Mesenchymal stem cell (in vitro differentiated cells and primary cell): Measurements from ENCODE around the gene DCAF4.

ENCODE experiments used
- DNase-seq: peaks from one replicate; pipeline ENCODE4 v3.0.0-alpha.2; 2013
- H2AFZ ChIP-seq: one replicate; pipeline ENCODE4 v1.6.1; 2013; ENCODE audit warnings: low read depth, mild to moderate bottlenecking, control low read depth, inconsistent platforms, low read length, moderate library complexity
- H2AK5ac ChIP-seq: 2 replicates; pipeline ENCODE4 v1.6.1; 2013; ENCODE audit warnings: low read length, moderate library complexity, mild to moderate bottlenecking, inconsistent platforms; ENCODE audit not compliant: severe bottlenecking
- H2BK120ac ChIP-seq: one replicate; pipeline ENCODE4 v1.6.1; 2013; ENCODE audit warnings: low read depth, mild to moderate bottlenecking, inconsistent platforms, low read length, moderate library complexity
- H2BK12ac ChIP-seq, 2 experiments: one replicate each; pipeline ENCODE4 v1.6.1; 2013; ENCODE audit warnings: inconsistent platforms in 2 of 2, low read length in 2 of 2, mild to moderate bottlenecking in 2 of 2, moderate library complexity in 2 of 2, control low read depth in 1 of 2
- H2BK15ac ChIP-seq: one replicate; pipeline ENCODE4 v1.6.1; 2013; ENCODE audit warnings: mild to moderate bottlenecking, low read depth, inconsistent platforms; ENCODE audit not compliant: poor library complexity, severe bottlenecking
- H2BK5ac ChIP-seq: 2 replicates; pipeline ENCODE4 v1.6.1; 2013; ENCODE audit warnings: low read depth, mild to moderate bottlenecking, low read length, control low read depth, inconsistent platforms; ENCODE audit not compliant: poor library complexity, severe bottlenecking
- H3K14ac ChIP-seq, 2 experiments: one replicate each; pipeline ENCODE4 v1.6.1; 2013; ENCODE audit warnings: inconsistent platforms in 2 of 2, low read length in 2 of 2, control low read depth in 1 of 2, mild to moderate bottlenecking in 1 of 2, moderate library complexity in 1 of 2
- H3K18ac ChIP-seq, 2 experiments: one replicate each; pipeline ENCODE4 v1.6.1; 2013; ENCODE audit warnings: inconsistent platforms in 2 of 2, low read length in 2 of 2, control low read depth in 1 of 2, low read depth in 1 of 2, mild to moderate bottlenecking in 1 of 2
- H3K23ac ChIP-seq, 2 experiments: one replicate each; pipeline ENCODE4 v1.6.1; 2013; ENCODE audit warnings: inconsistent platforms in 2 of 2, low read length in 2 of 2, mild to moderate bottlenecking in 2 of 2, moderate library complexity in 2 of 2, control low read depth in 1 of 2
- H3K27ac ChIP-seq: 2 replicates; pipeline ENCODE4 v1.5.1; 2013; ENCODE audit warnings: mild to moderate bottlenecking, moderate library complexity, low read length, control low read depth, inconsistent platforms; ENCODE audit not compliant: poor library complexity, severe bottlenecking
- H3K27me3 ChIP-seq, 2 experiments: 2 replicates each; pipeline versions ENCODE4 v1.6.1 to v1.7.0; 2013; ENCODE audit warnings: low read length in 2 of 2, mild to moderate bottlenecking in 2 of 2, moderate library complexity in 2 of 2, control low read depth in 1 of 2, inconsistent platforms in 1 of 2; ENCODE audit not compliant: control insufficient read depth in 1 of 2, insufficient read depth in 1 of 2
- H3K36me3 ChIP-seq, 2 experiments: 2 replicates each; pipeline versions ENCODE4 v1.6.1 to v1.7.0; 2013; ENCODE audit warnings: low read length in 2 of 2, control low read depth in 1 of 2, inconsistent platforms in 1 of 2, low read depth in 1 of 2, mild to moderate bottlenecking in 1 of 2; ENCODE audit not compliant: insufficient read depth in 2 of 2, control insufficient read depth in 1 of 2
- H3K4ac ChIP-seq, 2 experiments: one replicate each; pipeline ENCODE4 v1.6.1; 2013; ENCODE audit warnings: inconsistent platforms in 2 of 2, low read length in 2 of 2, mild to moderate bottlenecking in 2 of 2, moderate library complexity in 2 of 2, control low read depth in 1 of 2, low read depth in 1 of 2
- H3K4me1 ChIP-seq: 2 replicates; pipeline ENCODE4 v1.6.1; 2013; ENCODE audit warnings: low read depth, low read length, control low read depth; ENCODE audit not compliant: control insufficient read depth, insufficient read depth
- H3K4me2 ChIP-seq: 2 replicates; pipeline ENCODE4 v1.6.1; 2013; ENCODE audit warnings: low read length, mild to moderate bottlenecking, inconsistent platforms; ENCODE audit not compliant: poor library complexity, severe bottlenecking
- H3K4me3 ChIP-seq, 2 experiments: 2 replicates each; pipeline versions ENCODE4 v1.5.1 to v1.7.0; 2013; ENCODE audit warnings: low read length in 2 of 2, mild to moderate bottlenecking in 2 of 2, control low read depth in 1 of 2, low read depth in 1 of 2; ENCODE audit not compliant: insufficient read depth in 1 of 2
- H3K79me1 ChIP-seq: replicated peaks from 2 replicates; pipeline ENCODE4 v1.6.1; 2013; ENCODE audit warnings: mild to moderate bottlenecking, control low read depth, low read length, inconsistent platforms; ENCODE audit not compliant: poor library complexity, severe bottlenecking
- H3K9ac ChIP-seq: 2 replicates; pipeline ENCODE4 v1.7.0; 2013; ENCODE audit warnings: mild to moderate bottlenecking, low read length, moderate library complexity
- H3K9me3 ChIP-seq: 2 replicates; pipeline ENCODE4 v1.7.0; 2013; ENCODE audit warnings: mild to moderate bottlenecking, low read length; ENCODE audit not compliant: control insufficient read depth
- H4K8ac ChIP-seq: one replicate; pipeline ENCODE4 v1.6.1; 2013; ENCODE audit warnings: inconsistent platforms, mild to moderate bottlenecking, low read length, moderate library complexity
- H4K91ac ChIP-seq: one replicate; pipeline ENCODE4 v1.6.1; 2013; ENCODE audit warnings: mild to moderate bottlenecking, low read length, inconsistent platforms
- WGBS: methylation state at CpG from one replicate; pipeline ENCODE4 v1.1.7; 2013; ENCODE audit warnings: mixed read lengths; 5-methylcytosine and 5-hydroxymethylcytosine counted together

The DCAF4 gene

GRCh38 chr14:72901361-72901760 is 24.9 kb upstream of the DCAF4 start:
- Histone ChIP-seq H2AFZ (no peak overlapping the region), H3K79me1 (peaks cover 3% of the 10 kb centered on the region), H2AK5ac (no peak overlapping the region), H3K18ac (no peak overlapping the region), H3K9me3 (peaks cover 7% of the 10 kb centered on the region), H4K91ac (no peak overlapping the region), H3K4ac (no peak overlapping the region), H3K23ac (no peak overlapping the region), H4K8ac (no peak overlapping the region), H3K14ac (no peak overlapping the region), H3K9ac (no peak overlapping the region), H3K27me3 (no peaks in the 10 kb centered on the region), H3K4me2 (no peak overlapping the region), H2BK120ac (no peak overlapping the region), H2BK15ac (no peak overlapping the region), H3K27ac (no peak overlapping the region), H2BK5ac (no peak overlapping the region), H3K36me3 (no peaks in the 10 kb centered on the region), H2BK12ac (no peak overlapping the region), H3K4me3 (no peak overlapping the region), H3K4me1 (peaks cover 3% of the 10 kb centered on the region)
- WGBS = 82% methylated on average over 3 of the region's 3 CpGs
- no peak for DNase-seq

GRCh38 chr14:72902801-72903530 is 23.3 kb upstream of the DCAF4 start:
- Histone ChIP-seq H2BK120ac (no peak overlapping the region), H2AK5ac (no peak overlapping the region), H3K14ac (no peak overlapping the region), H4K8ac (no peak overlapping the region), H2BK15ac (no peak overlapping the region), H3K36me3 (no peaks in the 10 kb centered on the region), H3K9ac (no peak overlapping the region), H4K91ac (no peak overlapping the region), H3K4me2 (no peak overlapping the region), H2BK12ac (no peak overlapping the region), H3K4me3 (no peak overlapping the region), H3K18ac (no peak overlapping the region), H3K4me1 (peaks cover 9% of the 10 kb centered on the region), H2BK5ac (no peak overlapping the region), H3K27ac (no peak overlapping the region), H3K4ac (no peak overlapping the region), H3K23ac (no peak overlapping the region), H3K9me3 (peaks cover 7% of the 10 kb centered on the region), H3K27me3 (no peaks in the 10 kb centered on the region), H2AFZ (no peak overlapping the region), H3K79me1 (peaks cover 3% of the 10 kb centered on the region)
- WGBS = 85% methylated on average over 3 of the region's 5 CpGs
- no peak for DNase-seq

GRCh38 chr14:72903716-72904115 is 22.5 kb upstream of the DCAF4 start:
- Histone ChIP-seq H3K27me3 (no peaks in the 10 kb centered on the region), H3K27ac (no peak overlapping the region), H2BK120ac (no peak overlapping the region), H3K23ac (no peak overlapping the region), H3K36me3 (no peaks in the 10 kb centered on the region), H4K8ac (no peak overlapping the region), H2BK5ac (no peak overlapping the region), H3K9ac (no peak overlapping the region), H4K91ac (no peak overlapping the region), H3K4me1 (peaks cover 11% of the 10 kb centered on the region), H3K18ac (no peak overlapping the region), H3K4me2 (no peak overlapping the region), H2BK15ac (no peak overlapping the region), H2AK5ac (no peak overlapping the region), H3K4ac (no peak overlapping the region), H3K4me3 (no peak overlapping the region), H3K79me1 (peaks cover 3% of the 10 kb centered on the region), H3K9me3 (peaks cover 7% of the 10 kb centered on the region), H2BK12ac (no peak overlapping the region), H3K14ac (no peak overlapping the region), H2AFZ (no peak overlapping the region)
- no CpG with 5 or more reads among the region's 1 CpG for WGBS
- DNase-seq = no peak

- H3K18ac ChIP-seq = no peak overlapping the region
- H2BK15ac ChIP-seq = no peak overlapping the region
- H3K4me3 ChIP-seq = no peak overlapping the region
- H4K91ac ChIP-seq = no peak overlapping the region
- no peak overlapping the region for H3K4me2 ChIP-seq
- H3K23ac ChIP-seq = no peak overlapping the region
- 41% methylated on average over 1 of the region's 1 CpG for WGBS
- H3K9ac ChIP-seq = no peak overlapping the region
- no peak overlapping the region for H3K4ac ChIP-seq
- H4K8ac ChIP-seq = no peak overlapping the region
- H3K27me3 ChIP-seq = no peaks in the 10 kb centered on the region
- H3K79me1 ChIP-seq = peaks cover 3% of the 10 kb centered on the region
- H2AK5ac ChIP-seq = no peak overlapping the region
- no peaks in the 10 kb centered on the region for H3K36me3 ChIP-seq
- no peak overlapping the region for H2BK12ac ChIP-seq
- no peak overlapping the region for H3K14ac ChIP-seq
- H2BK5ac ChIP-seq = no peak overlapping the region
- H2BK120ac ChIP-seq = no peak overlapping the region
- H2AFZ ChIP-seq = no peak overlapping the region
- no peak for DNase-seq
- peaks cover 11% of the 10 kb centered on the region for H3K4me1 ChIP-seq
- peaks cover 7% of the 10 kb centered on the region for H3K9me3 ChIP-seq
- H3K27ac ChIP-seq = no peak overlapping the region
Observed at GRCh38 chr14:72904218-72904617, 22.0 kb upstream of the DCAF4 start.
